HK-2 (cell line): ENCODE data around the gene GBE1.
A peak's percentile ranks its signal among the peaks of the same experiment; 100 is the strongest.

Experiments used
- DNase-seq: peaks from one replicate; pipeline ENCODE4 v3.0.0-alpha.2; 2018; ENCODE audit not compliant: unreplicated experiment

GBE1 gene

DNA sequence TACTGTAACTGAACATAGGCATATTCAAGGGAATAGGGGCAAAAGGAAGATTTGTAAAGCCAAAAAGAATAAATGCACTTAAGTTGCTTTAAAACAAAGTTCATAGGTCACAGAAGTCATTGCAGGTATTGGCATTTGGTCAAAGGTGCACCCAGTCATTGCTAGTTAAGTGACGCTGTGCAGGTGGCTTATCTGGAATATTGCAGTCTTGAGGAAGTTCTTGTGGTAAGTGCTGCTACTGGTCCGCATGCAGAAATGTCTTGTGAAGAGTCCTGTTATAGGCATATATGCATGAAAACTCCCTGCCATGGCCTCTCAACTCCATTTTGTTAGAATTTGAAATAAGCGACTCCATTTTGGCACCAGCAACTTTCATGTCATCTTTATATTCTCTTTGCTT, 293.1 kb downstream of the GBE1 start:
- no peak for DNase-seq

GRCh38 chr3:81466201-81466560, 295.3 kb downstream of the GBE1 start:
- DNase-seq = no peak

DNA sequence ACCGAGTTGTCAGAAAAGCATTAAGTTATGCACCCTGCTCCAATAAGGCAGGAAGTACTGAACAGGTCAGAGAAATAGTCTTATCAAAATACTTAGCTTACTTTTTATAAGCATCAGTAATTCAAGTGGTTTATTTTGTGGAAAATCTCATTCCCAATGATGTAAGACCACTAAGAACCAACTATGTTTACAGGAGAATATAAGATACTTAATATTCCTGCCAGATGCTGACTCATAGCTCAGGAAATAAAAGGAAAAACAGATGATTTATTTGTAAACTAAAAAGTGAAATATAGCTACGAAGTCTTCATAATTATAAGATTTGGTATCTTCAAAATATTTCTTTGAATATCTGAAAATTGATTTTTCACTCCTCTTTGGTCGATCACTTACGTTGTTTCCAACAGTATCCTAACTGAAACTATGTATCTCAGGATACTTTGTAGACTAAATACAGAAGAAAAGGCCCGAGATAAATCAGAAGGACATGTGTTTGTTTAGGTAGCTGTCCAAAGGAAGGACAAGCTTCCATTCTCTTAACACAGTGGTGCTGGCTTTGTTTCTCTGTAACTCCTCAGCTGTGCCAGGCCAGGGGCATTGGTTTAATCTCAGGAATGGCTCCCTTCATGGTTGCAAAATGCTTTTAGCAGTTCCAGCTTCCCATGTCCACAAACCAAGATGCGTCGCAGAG, 295.8 kb downstream of the GBE1 start:
- no peak for DNase-seq

- DNase-seq = no peak
These were observed 297.7 kb downstream of the GBE1 start for GRCh38 chr3:81463781-81464180.

DNA sequence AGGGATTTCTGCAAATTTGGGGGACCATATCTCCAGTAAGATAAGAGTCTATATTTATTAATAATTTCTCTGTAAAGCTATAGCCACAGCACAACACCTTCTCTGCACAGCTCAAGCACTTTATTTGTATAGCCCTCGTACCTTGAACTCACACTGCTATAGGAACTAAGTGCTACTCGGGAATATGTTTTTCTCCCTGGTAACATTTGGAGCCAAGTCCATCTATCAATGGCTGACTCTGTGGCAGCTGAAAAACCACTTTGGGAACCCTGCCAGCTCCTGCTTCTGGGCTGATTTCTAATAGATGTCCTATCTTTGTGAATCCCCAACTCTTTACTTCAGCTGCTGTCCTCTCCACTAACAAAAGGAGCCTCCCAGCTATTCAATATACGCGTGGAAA, 298.5 kb downstream of the GBE1 start:
- no peak for DNase-seq

DNA sequence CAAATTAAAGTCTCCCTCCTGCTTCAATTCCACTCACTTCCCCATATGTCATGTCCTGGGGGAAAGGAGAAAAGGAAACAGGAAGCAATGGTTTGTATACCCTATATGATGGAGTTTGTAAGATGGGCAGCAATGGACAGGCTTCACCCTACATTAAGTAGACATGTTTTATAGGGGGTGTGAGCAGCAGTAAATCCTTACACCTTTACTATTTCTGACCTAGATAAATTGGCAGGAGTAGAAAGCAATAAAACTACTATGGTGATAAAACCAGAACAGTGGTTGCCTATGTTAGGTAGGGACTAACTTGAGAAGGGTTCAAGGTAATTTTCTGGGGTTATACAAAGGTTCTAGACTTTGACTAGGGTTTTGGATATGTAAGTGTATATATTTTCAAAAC, 301.7 kb downstream of the GBE1 start:
- no peak for DNase-seq

DNA sequence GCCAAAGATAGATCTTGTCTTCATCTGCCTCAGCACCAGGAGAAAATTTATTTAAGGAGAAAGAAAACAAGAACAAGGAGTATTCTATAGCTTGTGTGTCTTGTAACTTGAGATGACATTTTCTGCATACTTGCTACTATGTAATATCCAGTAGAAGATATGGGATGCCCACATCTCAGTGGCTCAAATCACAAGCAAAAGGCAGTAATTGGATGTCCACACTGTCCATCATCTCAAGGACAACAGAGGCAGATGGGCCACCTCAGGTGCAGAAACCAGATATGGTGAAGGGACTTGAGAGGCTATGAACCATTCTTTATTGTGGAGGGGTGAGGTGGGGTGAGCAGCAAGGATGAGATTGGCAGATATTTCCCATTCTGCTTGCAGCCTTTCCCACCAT, 309.0 kb downstream of the GBE1 start:
- DNase-seq = no peak

DNA sequence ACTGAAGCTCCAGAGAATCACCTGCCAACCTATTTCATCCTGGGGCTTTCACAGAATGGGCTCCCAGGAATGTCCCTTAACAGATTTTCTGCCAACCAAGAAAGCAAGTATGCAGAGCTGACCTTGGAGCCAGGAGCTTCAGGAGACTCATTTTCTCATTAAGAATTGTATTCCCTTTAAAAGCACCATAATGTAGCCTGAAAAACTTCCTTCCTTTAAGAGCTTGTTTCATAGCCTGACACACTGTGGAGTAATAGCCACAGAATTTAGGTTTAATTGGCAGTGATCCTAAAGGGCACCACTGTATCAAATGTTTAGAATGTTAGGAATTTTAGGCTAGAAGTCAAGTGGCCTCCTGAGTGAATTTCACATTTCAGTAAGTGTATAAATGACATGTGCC, 309.8 kb downstream of the GBE1 start:
- peak; percentile 24 for DNase-seq

DNA sequence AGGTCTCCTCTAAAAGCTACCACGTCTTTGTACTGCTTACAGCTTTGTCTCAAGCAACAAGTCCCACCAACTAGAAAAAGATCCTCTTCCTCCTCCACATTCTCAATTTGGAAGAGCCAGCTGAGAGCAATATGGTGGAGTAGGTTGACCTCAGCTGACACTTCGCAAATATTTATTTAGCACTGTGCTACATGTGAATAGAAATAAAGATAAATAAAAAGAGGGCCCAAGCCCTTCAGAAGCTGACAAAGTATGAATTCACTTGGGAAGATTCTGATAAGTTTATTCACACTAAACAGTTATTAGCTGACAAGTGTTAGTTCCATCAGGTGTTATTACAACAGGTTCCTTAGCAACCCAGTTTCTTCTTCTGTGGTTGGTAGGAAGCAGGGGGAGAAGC, 310.3 kb downstream of the GBE1 start:
- DNase-seq = no peak

DNA sequence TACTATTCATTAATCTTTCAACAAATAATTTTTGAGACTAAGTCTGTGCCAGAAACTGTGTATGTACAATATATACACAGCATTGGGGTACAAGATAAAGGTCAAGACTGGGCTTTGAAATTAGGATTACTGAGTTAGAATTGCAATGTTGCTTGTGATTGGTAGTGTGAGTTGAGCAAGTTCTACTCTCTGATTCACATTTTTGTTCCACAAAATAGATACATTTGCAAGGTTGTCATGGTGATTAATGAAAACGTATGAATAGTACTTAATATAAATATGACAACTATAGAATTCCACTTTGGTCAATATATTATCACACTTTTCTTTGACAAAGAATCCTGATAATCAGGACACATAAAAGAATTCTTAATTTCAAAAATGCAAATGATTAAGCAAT, 314.6 kb downstream of the GBE1 start:
- DNase-seq = no peak

GRCh38 chr3:81445712-81446111, 315.7 kb downstream of the GBE1 start:
- no peak for DNase-seq

DNA sequence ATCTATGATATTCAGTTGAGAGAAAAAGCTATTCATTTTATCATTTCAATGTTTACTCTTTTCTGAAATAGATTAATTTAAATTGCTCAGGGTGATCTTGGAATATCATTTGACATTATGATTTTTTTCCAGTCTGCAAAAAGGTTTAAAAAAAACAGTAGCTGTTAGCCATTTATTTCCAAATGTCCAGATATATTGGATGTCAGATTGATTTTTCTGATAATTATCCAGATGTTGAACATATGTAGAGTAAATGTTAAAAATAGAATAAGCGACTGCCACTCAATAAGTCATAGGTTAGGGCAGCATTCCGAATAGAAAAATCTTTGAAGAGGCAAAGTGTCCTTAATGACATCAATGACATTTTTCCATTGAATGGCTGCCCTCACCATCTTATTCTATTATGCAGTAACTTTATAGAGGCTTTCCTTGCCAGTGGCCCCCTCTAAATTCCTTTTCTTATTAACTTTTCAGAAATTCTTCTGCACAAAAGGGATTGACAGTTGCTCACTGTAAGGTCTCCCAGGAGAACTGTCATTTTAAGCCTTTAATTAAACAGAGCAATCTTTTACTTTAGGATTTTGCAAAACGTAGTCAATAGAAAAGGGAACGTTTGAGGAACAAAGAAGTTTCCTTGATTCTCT, 316.5 kb downstream of the GBE1 start:
- no peak for DNase-seq

- DNase-seq = no peak
These were observed 317.5 kb downstream of the GBE1 start for GRCh38 chr3:81443958-81444357.

GRCh38 chr3:81443457-81443782, 318.0 kb downstream of the GBE1 start:
- no peak for DNase-seq

- DNase-seq = no peak
These were observed 318.5 kb downstream of the GBE1 start for GRCh38 chr3:81442758-81443456.

DNA sequence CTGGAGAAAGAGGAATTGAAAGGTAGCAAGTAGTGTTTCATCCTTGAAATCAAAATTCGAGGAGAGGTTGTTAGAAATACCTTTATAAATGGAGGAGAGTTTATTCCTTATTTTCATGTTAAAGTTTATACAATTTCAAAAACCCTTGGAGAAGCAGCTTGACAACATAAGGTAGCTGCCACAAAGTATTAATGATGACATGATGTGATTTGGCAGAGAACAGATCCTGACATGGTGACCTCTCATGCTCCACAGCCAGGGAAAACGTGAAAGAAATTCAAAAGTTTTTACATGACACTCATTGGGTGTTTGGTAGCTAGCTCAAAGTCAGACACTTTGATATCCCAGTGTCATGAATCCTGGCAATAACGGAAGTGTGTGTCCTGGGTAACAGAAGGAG, 320.8 kb downstream of the GBE1 start:
- no peak for DNase-seq
